WTC11 (cell line): Measurements from ENCODE around the gene HAND2. TPM values are rescaled to one million over a fixed set of nuclear protein-coding genes. Genes with fewer than 3 reads are reported as not detected.
A peak's percentile ranks its signal among the peaks of the same experiment; 100 is the strongest.

ENCODE experiments used
- ATAC-seq: fragments of 200-7000 bp; cut with Tn5 transposase; 2 replicates; pipeline ENCODE4 v1.10.0; 2021; ENCODE audit warnings: mild to moderate bottlenecking, moderate library complexity
- CTCF ChIA-PET: fragments of 300-600 bp; sonication (Branson Sonifier 250); formaldehyde crosslinking; loops from one replicate; lab custom pipeline; 2021; ENCODE audit warnings: antibody characterized with exemption; lab: Charles Lee
- POLR2A ChIA-PET: fragments of 350-600 bp; sonication (Branson Sonifier 250); formaldehyde crosslinking; loops from one replicate; lab custom pipeline; 2021; ENCODE audit warnings: antibody characterized with exemption; lab: Charles Lee
- DNase-seq: peaks from one replicate; pipeline ENCODE4 v3.0.0; 2021; ENCODE audit warnings: low spot score
- H3K27ac Mint-ChIP-seq: 2 replicates; pipeline ENCODE4 v1.8.0; 2021; ENCODE audit warnings: mixed read lengths
- H3K27me3 Mint-ChIP-seq: 2 replicates; pipeline ENCODE4 v1.8.0; 2021; ENCODE audit warnings: low read depth, mild to moderate bottlenecking, moderate library complexity, mixed read lengths
- H3K36me3 Mint-ChIP-seq: 2 replicates; pipeline ENCODE4 v1.8.0; 2021; ENCODE audit warnings: mixed read lengths
- H3K4me1 Mint-ChIP-seq: 2 replicates; pipeline ENCODE4 v1.8.0; 2022; ENCODE audit warnings: mixed read lengths
- H3K4me3 Mint-ChIP-seq: 2 replicates; pipeline ENCODE4 v1.8.0; 2021; ENCODE audit warnings: mild to moderate bottlenecking, moderate library complexity, mixed read lengths
- H3K9me3 Mint-ChIP-seq: 2 replicates; pipeline ENCODE4 v1.8.0; 2021; ENCODE audit warnings: mixed read lengths
- ATF1 ChIP-seq: sonication (generic); formaldehyde crosslinking; IDR thresholded peaks from 2 replicates; pipeline ENCODE4 v1.8.1; 2023; ENCODE audit warnings: mild to moderate bottlenecking, moderate library complexity, missing genetic modification reagents
- CREB1 ChIP-seq: sonication (generic); formaldehyde crosslinking; IDR thresholded peaks from 2 replicates; pipeline ENCODE4 v1.8.0; 2023; ENCODE audit warnings: mild to moderate bottlenecking, missing genetic modification reagents
- EMX1 ChIP-seq: fragments of 250-450 bp; sonication (Bioruptor Pico); IDR thresholded peaks from 2 replicates; pipeline ENCODE4 v1.8.0; 2021; ENCODE audit warnings: mild to moderate bottlenecking
- FOXP1 ChIP-seq: sonication (generic); formaldehyde crosslinking; IDR thresholded peaks from 2 replicates; pipeline ENCODE4 v1.8.0; 2022; ENCODE audit warnings: missing genetic modification reagents, mild to moderate bottlenecking, moderate library complexity, borderline replicate concordance
- NFATC4 ChIP-seq: fragments of 250-450 bp; sonication (Bioruptor Pico); IDR thresholded peaks from 2 replicates; pipeline ENCODE4 v1.9.0; 2021; ENCODE audit warnings: mild to moderate bottlenecking
- NFYB ChIP-seq: sonication (generic); formaldehyde crosslinking; conservative IDR thresholded peaks from 2 replicates; pipeline ENCODE4 v1.8.0; 2022; ENCODE audit warnings: low read depth, missing genetic modification reagents
- SMAD3 ChIP-seq: sonication (generic); formaldehyde crosslinking; IDR thresholded peaks from 2 replicates; pipeline ENCODE4 v1.8.0; 2022; ENCODE audit warnings: missing genetic modification reagents, mild to moderate bottlenecking, borderline replicate concordance
- SMAD4 ChIP-seq: sonication (generic); formaldehyde crosslinking; IDR thresholded peaks from 2 replicates; pipeline ENCODE4 v1.8.0; 2022; ENCODE audit warnings: mild to moderate bottlenecking, missing genetic modification reagents
- SOX15 ChIP-seq: fragments of 250-450 bp; sonication (Bioruptor Pico); IDR thresholded peaks from 2 replicates; pipeline ENCODE4 v1.9.0; 2021; ENCODE audit warnings: mild to moderate bottlenecking
- SP1 ChIP-seq: sonication (generic); formaldehyde crosslinking; conservative IDR thresholded peaks from 2 replicates; pipeline ENCODE4 v1.8.1; 2022; ENCODE audit warnings: missing genetic modification reagents
- total RNA-seq: library from RNA; stranded (reverse); gene quantifications from 3 replicates; pipeline ENCODE4 v1.2.3, GENCODE V29; 2021
- TF ChIP-seq, protein P1 (sequence below): fragments of 200-600 bp; IDR thresholded peaks from 2 replicates; pipeline ENCODE4 v1.8.0; 2022; ENCODE audit warnings: antibody characterized with exemption
- TF ChIP-seq, protein P2 (sequence below): sonication (generic); formaldehyde crosslinking; IDR thresholded peaks from 2 replicates; pipeline ENCODE4 v1.8.1; 2023; ENCODE audit warnings: mild to moderate bottlenecking, missing genetic modification reagents
- TF ChIP-seq, protein P3 (sequence below): sonication (generic); formaldehyde crosslinking; conservative IDR thresholded peaks from 2 replicates; pipeline ENCODE4 v1.8.1; 2022; ENCODE audit warnings: mild to moderate bottlenecking, missing genetic modification reagents
- TF ChIP-seq, protein P4 (sequence below): sonication (generic); formaldehyde crosslinking; IDR thresholded peaks from 2 replicates; pipeline ENCODE4 v1.8.1; 2022; ENCODE audit warnings: mild to moderate bottlenecking, moderate library complexity, missing genetic modification reagents
- TF ChIP-seq, protein P5 (sequence below): sonication (generic); formaldehyde crosslinking; IDR thresholded peaks from 2 replicates; pipeline ENCODE4 v1.8.0; 2022; ENCODE audit warnings: missing genetic modification reagents
- TF ChIP-seq, protein P6 (sequence below): sonication (generic); formaldehyde crosslinking; IDR thresholded peaks from 2 replicates; pipeline ENCODE4 v1.8.0; 2022; ENCODE audit warnings: mild to moderate bottlenecking, missing genetic modification reagents
- TF ChIP-seq, protein P7 (sequence below): sonication (generic); formaldehyde crosslinking; IDR thresholded peaks from 2 replicates; pipeline ENCODE4 v1.8.0; 2022; ENCODE audit warnings: mild to moderate bottlenecking, missing genetic modification reagents
- TF ChIP-seq, protein P8 (sequence below): sonication (generic); formaldehyde crosslinking; IDR thresholded peaks from 2 replicates; pipeline ENCODE4 v1.8.0; 2023; ENCODE audit warnings: missing genetic modification reagents
- TF ChIP-seq, protein P9 (sequence below): fragments of 250-450 bp; sonication (Bioruptor Pico); IDR thresholded peaks from 2 replicates; pipeline ENCODE4 v2.1.2; 2022; ENCODE audit warnings: mild to moderate bottlenecking, moderate library complexity
- TF ChIP-seq, protein P10 (sequence below): sonication (generic); formaldehyde crosslinking; IDR thresholded peaks from 2 replicates; pipeline ENCODE4 v1.8.0; 2022; ENCODE audit warnings: mild to moderate bottlenecking, missing genetic modification reagents

The HAND2 gene
- total RNA-seq, 1 experiment from 2014 or later, result 0.13 TPM

DNA sequence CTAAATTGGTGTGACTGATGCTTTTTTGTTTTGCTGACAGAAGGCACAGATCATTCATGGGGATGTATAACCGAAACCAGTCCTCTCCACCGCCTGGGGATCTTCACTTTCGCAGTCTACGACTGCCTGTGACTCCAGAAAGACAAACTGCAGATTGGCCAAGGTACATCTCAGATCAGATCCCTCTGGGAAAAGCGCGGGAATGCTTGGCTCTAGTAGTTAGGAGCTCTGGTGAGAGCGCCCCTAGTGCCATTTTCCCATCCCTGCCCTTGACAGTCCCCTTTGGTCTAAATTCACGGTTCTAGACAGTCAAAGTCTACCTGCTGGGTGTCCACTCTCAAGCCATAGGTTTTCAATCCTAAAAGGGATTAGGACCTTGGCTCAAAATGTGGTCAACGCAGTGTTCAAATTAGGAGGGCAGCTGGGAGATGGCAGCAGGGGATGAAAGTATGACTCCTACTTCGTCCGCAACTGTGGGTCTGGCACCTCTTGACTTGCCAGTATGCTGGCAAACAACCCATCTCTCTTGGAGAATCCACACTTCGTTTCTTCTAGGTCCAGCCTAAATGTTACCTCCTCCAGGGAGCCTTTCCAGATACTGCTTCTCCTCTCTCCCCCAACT lies 6.9 kb upstream of the HAND2 start:
- H3K4me1 Mint-ChIP-seq, result peaks cover 18% of the 10 kb centered on the region
- CTCF ChIA-PET, result interaction anchor here (0.7 to 1.4 kb wide), 9 partner anchors 10 to 675 kb away, joined by 3 to 8 read pairs (median 3); no protein-coding TSS in a partner anchor
- no peaks in the 10 kb centered on the region for H3K9me3 Mint-ChIP-seq
- POLR2A ChIA-PET, result no interaction called here
- H3K27me3 Mint-ChIP-seq, result peaks cover 100% of the 10 kb centered on the region
- TF ChIP-seq SOX15 (no peak), CREB1 (CRISPR knock-in tag) (no peak), EMX1 (CRISPR knock-in tag) (no peak), SP1 (CRISPR knock-in tag) (no peak)
- TF ChIP-seq, protein P1, sequence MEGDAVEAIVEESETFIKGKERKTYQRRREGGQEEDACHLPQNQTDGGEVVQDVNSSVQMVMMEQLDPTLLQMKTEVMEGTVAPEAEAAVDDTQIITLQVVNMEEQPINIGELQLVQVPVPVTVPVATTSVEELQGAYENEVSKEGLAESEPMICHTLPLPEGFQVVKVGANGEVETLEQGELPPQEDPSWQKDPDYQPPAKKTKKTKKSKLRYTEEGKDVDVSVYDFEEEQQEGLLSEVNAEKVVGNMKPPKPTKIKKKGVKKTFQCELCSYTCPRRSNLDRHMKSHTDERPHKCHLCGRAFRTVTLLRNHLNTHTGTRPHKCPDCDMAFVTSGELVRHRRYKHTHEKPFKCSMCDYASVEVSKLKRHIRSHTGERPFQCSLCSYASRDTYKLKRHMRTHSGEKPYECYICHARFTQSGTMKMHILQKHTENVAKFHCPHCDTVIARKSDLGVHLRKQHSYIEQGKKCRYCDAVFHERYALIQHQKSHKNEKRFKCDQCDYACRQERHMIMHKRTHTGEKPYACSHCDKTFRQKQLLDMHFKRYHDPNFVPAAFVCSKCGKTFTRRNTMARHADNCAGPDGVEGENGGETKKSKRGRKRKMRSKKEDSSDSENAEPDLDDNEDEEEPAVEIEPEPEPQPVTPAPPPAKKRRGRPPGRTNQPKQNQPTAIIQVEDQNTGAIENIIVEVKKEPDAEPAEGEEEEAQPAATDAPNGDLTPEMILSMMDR, result peak; percentile 51
- TF ChIP-seq, protein P2, sequence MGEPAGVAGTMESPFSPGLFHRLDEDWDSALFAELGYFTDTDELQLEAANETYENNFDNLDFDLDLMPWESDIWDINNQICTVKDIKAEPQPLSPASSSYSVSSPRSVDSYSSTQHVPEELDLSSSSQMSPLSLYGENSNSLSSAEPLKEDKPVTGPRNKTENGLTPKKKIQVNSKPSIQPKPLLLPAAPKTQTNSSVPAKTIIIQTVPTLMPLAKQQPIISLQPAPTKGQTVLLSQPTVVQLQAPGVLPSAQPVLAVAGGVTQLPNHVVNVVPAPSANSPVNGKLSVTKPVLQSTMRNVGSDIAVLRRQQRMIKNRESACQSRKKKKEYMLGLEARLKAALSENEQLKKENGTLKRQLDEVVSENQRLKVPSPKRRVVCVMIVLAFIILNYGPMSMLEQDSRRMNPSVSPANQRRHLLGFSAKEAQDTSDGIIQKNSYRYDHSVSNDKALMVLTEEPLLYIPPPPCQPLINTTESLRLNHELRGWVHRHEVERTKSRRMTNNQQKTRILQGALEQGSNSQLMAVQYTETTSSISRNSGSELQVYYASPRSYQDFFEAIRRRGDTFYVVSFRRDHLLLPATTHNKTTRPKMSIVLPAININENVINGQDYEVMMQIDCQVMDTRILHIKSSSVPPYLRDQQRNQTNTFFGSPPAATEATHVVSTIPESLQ (CRISPR knock-in tag), result no peak
- TF ChIP-seq, protein P3, sequence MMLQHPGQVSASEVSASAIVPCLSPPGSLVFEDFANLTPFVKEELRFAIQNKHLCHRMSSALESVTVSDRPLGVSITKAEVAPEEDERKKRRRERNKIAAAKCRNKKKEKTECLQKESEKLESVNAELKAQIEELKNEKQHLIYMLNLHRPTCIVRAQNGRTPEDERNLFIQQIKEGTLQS, result no peak
- TF ChIP-seq, protein P4, sequence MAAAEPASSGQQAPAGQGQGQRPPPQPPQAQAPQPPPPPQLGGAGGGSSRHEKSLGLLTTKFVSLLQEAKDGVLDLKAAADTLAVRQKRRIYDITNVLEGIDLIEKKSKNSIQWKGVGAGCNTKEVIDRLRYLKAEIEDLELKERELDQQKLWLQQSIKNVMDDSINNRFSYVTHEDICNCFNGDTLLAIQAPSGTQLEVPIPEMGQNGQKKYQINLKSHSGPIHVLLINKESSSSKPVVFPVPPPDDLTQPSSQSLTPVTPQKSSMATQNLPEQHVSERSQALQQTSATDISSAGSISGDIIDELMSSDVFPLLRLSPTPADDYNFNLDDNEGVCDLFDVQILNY (CRISPR knock-in tag), result no peak
- TF ChIP-seq, protein P5, sequence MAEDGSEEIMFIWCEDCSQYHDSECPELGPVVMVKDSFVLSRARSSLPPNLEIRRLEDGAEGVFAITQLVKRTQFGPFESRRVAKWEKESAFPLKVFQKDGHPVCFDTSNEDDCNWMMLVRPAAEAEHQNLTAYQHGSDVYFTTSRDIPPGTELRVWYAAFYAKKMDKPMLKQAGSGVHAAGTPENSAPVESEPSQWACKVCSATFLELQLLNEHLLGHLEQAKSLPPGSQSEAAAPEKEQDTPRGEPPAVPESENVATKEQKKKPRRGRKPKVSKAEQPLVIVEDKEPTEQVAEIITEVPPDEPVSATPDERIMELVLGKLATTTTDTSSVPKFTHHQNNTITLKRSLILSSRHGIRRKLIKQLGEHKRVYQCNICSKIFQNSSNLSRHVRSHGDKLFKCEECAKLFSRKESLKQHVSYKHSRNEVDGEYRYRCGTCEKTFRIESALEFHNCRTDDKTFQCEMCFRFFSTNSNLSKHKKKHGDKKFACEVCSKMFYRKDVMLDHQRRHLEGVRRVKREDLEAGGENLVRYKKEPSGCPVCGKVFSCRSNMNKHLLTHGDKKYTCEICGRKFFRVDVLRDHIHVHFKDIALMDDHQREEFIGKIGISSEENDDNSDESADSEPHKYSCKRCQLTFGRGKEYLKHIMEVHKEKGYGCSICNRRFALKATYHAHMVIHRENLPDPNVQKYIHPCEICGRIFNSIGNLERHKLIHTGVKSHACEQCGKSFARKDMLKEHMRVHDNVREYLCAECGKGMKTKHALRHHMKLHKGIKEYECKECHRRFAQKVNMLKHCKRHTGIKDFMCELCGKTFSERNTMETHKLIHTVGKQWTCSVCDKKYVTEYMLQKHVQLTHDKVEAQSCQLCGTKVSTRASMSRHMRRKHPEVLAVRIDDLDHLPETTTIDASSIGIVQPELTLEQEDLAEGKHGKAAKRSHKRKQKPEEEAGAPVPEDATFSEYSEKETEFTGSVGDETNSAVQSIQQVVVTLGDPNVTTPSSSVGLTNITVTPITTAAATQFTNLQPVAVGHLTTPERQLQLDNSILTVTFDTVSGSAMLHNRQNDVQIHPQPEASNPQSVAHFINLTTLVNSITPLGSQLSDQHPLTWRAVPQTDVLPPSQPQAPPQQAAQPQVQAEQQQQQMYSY (CRISPR knock-in tag), result no peak
- TF ChIP-seq, protein P6, sequence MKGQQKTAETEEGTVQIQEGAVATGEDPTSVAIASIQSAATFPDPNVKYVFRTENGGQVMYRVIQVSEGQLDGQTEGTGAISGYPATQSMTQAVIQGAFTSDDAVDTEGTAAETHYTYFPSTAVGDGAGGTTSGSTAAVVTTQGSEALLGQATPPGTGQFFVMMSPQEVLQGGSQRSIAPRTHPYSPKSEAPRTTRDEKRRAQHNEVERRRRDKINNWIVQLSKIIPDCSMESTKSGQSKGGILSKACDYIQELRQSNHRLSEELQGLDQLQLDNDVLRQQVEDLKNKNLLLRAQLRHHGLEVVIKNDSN, result no peak
- TF ChIP-seq, protein P7, sequence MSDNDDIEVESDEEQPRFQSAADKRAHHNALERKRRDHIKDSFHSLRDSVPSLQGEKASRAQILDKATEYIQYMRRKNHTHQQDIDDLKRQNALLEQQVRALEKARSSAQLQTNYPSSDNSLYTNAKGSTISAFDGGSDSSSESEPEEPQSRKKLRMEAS (CRISPR knock-in tag), result peak; percentile 35; the same call in 1 of the 2 replicates
- TF ChIP-seq, all 79 proteins: peak for 2
- ATAC-seq (peak; percentile 79), DNase-seq (peak; percentile 81)
- Mint-ChIP-seq H3K4me3 (no peak overlapping the region), H3K27ac (no peak overlapping the region), H3K36me3 (no peaks in the 10 kb centered on the region)

DNA sequence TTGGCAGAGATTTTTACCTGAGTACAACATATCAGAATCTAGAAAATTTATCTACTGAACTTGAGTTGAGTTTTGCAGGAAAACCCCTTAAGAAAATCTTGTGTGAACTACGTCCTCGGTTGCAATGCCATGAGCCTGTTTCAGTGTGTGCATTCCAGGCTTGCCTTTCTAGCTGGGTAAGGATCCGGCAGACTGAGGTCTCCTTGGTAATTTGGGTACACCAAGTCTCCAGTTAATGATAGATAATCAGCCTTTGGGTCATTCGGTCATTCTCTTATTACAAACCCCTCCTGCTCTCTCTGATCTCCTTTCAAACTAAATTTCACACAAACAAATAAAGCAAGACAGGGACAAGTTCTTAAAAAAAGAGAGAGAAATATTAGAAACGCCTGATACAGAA lies 5.9 kb upstream of the HAND2 start:
- no peak overlapping the region for H3K27ac Mint-ChIP-seq
- ATAC-seq (no peak), DNase-seq (no peak)
- ChIA-PET POLR2A (interaction anchor here (1.0 kb wide), 1 partner anchor 14 kb away, joined by 3 read pairs; no protein-coding TSS in a partner anchor), CTCF (no interaction called here)
- no peaks in the 10 kb centered on the region for H3K36me3 Mint-ChIP-seq
- H3K9me3 Mint-ChIP-seq, result no peaks in the 10 kb centered on the region
- H3K27me3 Mint-ChIP-seq, result peaks cover 100% of the 10 kb centered on the region
- H3K4me1 Mint-ChIP-seq, result peaks cover 25% of the 10 kb centered on the region
- no peak overlapping the region for H3K4me3 Mint-ChIP-seq
- TF ChIP-seq, protein P8, sequence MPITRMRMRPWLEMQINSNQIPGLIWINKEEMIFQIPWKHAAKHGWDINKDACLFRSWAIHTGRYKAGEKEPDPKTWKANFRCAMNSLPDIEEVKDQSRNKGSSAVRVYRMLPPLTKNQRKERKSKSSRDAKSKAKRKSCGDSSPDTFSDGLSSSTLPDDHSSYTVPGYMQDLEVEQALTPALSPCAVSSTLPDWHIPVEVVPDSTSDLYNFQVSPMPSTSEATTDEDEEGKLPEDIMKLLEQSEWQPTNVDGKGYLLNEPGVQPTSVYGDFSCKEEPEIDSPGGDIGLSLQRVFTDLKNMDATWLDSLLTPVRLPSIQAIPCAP, result no peak
- TF ChIP-seq SMAD3, result no peak
- TF ChIP-seq, protein P9, sequence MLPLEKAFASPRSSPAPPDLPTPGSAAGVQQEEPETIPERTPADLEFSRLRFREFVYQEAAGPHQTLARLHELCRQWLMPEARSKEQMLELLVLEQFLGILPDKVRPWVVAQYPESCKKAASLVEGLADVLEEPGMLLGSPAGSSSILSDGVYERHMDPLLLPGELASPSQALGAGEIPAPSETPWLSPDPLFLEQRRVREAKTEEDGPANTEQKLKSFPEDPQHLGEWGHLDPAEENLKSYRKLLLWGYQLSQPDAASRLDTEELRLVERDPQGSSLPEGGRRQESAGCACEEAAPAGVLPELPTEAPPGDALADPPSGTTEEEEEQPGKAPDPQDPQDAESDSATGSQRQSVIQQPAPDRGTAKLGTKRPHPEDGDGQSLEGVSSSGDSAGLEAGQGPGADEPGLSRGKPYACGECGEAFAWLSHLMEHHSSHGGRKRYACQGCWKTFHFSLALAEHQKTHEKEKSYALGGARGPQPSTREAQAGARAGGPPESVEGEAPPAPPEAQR (CRISPR knock-in tag), result no peak
- no peak for TF ChIP-seq ATF1 (CRISPR knock-in tag)
- TF ChIP-seq FOXP1 (CRISPR knock-in tag), result no peak
- TF ChIP-seq NFYB (CRISPR knock-in tag), result no peak
- TF ChIP-seq, protein P10, sequence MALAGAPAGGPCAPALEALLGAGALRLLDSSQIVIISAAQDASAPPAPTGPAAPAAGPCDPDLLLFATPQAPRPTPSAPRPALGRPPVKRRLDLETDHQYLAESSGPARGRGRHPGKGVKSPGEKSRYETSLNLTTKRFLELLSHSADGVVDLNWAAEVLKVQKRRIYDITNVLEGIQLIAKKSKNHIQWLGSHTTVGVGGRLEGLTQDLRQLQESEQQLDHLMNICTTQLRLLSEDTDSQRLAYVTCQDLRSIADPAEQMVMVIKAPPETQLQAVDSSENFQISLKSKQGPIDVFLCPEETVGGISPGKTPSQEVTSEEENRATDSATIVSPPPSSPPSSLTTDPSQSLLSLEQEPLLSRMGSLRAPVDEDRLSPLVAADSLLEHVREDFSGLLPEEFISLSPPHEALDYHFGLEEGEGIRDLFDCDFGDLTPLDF (CRISPR knock-in tag), result no peak
- no peak for TF ChIP-seq SMAD4
- no peak for TF ChIP-seq NFATC4 (CRISPR knock-in tag)
